Raji (cell line): ENCODE results near the gene CPM.

ENCODE experiments used
- POLR2A ChIP-seq: IDR thresholded peaks from 2 replicates; pipeline ENCODE4 v1.6.1; 2011; ENCODE audit warnings: low read depth, low read length, control low read depth; ENCODE audit not compliant: insufficient read depth

CPM gene

DNA sequence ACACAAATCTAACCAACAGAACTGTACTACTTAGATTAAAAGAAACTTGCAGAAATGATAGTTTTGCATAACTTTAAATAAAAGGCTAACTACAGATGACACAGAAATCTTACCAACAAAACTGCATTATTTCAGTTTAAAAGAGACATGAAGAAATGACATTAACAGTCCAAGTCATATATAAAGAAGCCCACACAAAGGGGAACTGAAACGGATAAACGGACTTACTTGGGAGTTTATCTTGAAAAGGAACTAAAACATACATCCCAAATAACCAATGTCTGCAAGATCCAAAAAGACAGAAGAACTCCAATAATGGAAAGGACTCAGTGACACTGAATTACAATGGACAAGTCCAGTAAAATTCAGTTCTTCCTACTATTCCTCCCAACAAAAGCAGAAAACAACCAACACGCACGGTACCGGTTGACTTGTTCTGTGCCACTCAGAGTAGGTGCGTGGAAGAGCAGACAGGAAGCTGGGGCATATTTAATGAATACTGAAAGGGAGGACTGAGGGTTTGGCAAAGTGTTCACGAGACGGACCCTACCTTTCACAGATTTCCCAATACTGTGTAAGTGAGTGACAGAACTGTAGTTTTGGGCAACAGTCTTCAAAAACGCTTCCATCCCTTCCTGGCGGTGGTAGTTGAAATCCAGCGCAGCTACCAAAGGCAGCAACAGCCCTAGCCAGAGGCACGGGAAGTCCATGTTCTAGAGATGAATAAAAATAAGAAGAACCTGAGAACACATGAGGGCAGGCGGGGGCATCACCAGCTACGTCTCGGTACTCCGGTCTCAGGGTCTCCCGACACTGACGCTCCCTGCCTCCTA lies 627 bp downstream of the CPM start:
- no peak for TF ChIP-seq POLR2A

- TF ChIP-seq POLR2A = no peak
Observed at GRCh38 chr12:68930178-68930577, 2.8 kb downstream of the CPM start.

DNA sequence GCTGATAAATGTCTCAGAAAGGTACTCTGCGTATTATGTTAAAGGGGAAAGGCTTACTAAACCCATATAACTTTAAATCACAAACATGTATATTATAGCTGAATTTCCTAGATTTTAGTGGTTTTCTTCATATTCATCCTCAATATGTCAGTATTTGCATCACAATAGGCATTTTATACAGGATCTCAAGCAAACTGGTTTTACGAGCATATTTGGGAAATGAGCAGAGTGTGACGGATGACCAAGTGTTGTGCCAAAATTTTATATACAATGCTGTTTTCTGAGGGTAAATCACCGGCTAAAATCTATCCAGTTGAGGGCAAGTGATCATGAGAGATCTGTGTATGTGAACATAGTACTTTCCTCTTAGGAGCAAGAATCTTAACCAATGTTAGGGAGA lies 8.4 kb downstream of the CPM start:
- no peak for TF ChIP-seq POLR2A

- no peak for TF ChIP-seq POLR2A
Observed at GRCh38 chr12:68919581-68920239, 13.3 kb downstream of the CPM start.

- no peak for TF ChIP-seq POLR2A
Observed at GRCh38 chr12:68918960-68919359, 14.0 kb downstream of the CPM start.

DNA sequence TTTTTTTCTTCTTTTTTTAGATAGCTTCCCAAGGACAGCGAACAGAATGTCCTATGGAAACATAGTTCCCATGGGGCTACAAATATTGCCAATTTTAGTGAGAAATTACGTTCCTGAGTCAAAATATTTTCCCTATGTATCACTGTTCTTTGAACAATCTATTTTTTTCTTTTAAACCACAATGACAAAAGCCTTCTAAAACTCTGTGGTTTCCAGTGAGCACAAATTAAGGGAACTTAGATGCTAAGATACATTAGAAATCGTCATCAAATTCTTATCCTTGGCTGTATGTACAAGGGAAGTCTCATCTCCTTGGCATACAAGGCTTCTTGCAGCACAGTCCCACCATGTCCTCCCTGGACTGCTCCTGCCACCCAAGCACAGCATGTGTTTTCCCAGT lies 17.9 kb downstream of the CPM start:
- no peak for TF ChIP-seq POLR2A

GRCh38 chr12:68913682-68914081 lies 19.3 kb downstream of the CPM start:
- TF ChIP-seq POLR2A = no peak

DNA sequence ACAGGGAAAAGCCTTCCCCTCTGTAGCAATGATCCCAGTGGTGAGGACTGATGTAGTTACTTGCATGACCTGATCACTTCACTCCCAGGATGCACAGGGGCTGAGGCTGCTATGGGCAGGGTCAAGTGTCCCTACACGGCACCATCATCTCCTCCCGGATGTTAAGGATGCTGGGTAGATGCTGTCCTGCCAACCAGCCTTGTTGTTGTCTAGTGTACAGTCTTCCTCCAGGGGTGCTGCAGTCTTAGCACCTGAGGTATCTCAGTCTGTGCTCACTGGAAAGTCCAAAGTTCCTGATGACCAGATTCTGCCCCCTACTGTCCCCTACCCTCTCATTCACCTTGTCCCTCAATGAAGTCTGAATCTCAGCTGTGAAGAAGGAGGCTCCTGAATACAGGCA lies 20.1 kb downstream of the CPM start:
- no peak for TF ChIP-seq POLR2A

- TF ChIP-seq POLR2A = no peak
Observed at GRCh38 chr12:68911197-68911718, 21.7 kb downstream of the CPM start.

DNA sequence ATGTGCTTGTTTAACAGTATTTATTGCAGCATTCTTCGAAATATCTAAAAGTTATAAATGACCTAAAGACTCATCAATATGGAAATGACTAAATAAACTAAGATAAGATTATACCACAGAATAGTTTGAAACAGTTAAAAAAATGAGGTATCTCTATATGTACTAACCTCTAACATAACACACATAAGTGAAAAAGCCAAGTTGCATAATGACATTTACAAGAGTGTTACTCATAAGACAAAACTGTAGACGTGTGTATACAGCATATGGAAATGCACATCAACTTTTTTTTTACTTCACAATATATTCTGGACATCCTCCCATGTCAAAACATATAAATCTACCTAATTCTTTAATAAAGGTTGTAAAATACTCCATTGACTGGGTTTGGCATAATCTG lies 22.8 kb downstream of the CPM start:
- TF ChIP-seq POLR2A = no peak

GRCh38 chr12:68908076-68908475 lies 24.9 kb downstream of the CPM start:
- TF ChIP-seq POLR2A = no peak

- TF ChIP-seq POLR2A = no peak
Observed at GRCh38 chr12:68905733-68906132, 27.2 kb downstream of the CPM start.

DNA sequence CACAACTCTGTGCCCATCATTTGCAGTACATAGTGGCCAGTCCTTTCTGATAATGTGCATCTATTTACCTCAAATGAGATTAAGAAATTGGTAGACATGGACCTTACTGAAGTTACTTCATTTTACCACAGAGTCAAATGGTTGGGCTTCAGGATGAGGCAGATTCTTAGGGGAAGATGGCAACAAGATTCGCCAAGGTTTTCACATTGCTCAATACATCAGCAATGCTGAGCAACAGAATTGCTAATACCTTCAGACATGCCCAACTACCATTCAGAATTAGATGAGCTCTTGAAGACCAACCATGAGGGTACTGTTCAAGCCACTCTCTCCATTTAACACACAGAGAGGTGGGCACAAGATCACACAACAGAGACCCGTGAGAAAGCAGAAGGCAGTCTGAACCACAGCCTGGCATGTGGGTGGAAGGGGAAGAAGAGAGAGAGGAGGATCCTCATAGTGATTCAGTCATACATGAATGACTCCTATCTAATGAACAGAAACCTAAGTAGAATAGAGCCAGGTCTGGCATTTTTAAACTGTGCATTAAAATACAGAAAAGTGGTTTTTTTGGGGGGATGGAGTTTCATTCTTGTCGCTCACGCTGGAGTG lies 28.5 kb downstream of the CPM start:
- TF ChIP-seq POLR2A = no peak

DNA sequence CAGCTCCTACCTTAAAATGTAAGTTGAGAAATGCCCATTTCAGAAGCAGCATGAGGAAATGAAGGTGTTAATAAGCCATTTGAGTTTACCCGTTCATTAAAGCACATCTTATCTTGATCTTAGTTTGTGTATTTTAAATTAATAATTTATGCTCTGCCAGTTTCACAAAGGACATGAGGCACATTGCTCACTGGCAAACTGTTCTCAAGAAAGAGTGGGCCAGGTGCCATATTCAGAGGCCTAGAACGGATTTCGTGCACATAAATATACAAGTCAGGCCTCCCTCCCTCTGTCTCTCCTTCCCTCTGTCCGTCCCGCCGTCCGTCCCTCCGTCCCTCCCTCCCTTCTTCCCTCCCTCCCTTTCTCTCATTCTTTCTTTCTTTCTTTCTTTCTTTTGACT lies 29.5 kb downstream of the CPM start:
- TF ChIP-seq POLR2A = no peak

GRCh38 chr12:68901551-68901950 lies 31.4 kb downstream of the CPM start:
- TF ChIP-seq POLR2A = no peak

- no peak for TF ChIP-seq POLR2A
Observed at GRCh38 chr12:68901145-68901544, 31.8 kb downstream of the CPM start.
